HG03280 (cell line): ENCODE measurements around the gene C10orf71.

Source experiments
- ATAC-seq: cut with Tn5 transposase; IDR thresholded peaks from one replicate; pipeline ENCODE4 v1.9.1; 2021; ENCODE audit warnings: mild to moderate bottlenecking, moderate library complexity; ENCODE audit not compliant: unreplicated experiment

Gene C10orf71

DNA sequence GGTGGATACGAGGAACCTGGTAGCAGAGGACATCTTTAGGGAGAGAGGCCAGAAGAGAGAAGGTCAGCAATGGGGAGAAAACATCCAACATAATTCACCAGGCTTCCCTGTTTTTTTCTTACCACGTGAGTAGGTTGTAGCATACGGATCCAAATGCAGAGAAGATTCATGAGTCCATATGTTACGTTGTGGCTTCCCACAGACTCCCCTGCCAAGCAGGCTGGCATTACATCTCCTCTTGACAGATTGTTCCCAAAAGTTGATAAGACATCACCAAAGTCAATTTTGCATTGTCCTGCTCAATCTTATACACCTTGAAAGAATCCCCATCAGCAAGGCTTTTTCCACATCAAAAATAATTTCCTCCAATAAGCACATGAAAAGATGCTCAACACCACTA lies 57.2 kb downstream of the C10orf71 start:
- ATAC-seq: no peak

DNA sequence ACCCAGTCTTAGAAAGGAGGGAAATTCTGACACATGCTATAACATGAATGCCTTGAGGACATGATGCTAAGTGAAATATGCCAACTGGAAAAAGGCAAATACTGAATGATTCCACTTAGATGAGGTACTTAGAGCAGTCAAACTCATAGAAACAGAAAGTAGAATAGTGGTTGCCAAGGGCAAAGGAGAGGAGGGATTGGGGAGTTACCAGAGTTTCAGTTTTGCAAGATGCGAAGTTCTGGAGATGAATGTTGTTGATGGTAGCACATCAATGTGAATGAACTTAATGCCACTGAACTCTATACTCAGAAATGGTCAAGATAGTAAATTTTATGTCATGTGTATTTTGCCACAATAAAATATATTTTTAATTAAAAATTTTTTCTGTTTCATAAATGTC lies 58.0 kb downstream of the C10orf71 start:
- no peak for ATAC-seq

DNA sequence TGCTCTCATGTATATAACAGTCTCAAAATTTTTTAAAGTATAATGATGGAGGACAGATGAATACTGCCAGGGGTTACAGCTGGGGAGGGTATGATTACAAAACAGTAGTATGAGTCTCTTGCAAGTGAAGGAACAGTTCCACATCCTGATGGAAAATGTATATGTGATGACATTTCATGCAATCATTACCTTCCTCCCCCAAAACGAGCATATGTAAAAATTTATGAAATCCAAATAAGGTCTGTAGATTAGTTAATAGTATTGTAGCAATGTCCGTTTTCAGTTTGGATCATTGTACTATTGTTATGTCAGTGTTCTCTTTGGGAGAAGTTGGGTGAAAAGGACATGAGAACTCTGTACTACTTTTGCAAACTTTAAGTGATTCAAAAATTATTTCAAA lies 58.9 kb downstream of the C10orf71 start:
- no peak for ATAC-seq

DNA sequence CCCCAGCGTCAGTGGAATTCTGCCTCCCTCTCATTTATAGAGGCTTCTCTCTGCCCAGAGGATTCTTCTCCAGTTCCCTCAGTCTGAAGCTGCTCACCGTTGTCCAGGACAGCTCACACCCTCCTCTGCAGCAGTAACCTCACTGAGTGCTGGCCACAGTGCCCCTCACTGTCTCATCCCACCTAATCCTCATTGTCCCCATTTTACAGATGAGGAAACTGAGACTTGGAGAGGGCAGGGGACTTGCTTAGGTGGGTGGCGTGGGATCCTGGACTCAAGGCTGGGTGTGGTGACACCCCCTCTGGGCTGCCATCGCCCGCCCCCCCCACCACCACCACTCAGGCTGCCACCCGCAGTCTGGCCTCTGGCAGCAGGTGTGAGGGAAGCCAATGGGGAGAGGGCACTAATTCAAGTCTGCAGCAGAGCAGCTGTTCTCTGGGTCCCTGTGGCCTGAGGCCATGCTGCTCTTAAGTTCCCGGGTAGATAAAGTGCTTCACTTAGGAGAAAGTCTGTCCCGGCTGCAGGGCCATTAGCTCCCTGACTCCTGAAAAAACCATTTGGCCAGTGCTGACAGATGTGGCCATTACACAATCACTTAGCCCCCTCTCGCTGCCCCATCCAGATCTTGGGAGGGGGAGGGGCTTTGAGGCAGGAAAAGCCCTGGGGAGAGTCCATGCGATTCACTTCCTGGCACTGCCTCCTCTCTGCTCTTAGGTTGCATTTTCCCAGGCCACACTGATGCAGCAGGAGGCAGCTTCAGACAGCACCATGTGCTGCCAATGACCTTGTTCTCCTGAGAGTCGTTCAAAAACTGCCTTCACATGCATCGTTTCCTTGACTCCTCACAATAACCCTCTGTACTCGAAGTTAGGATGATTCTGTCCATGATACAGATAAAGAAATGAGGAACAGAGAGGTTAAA lies 60.6 kb downstream of the C10orf71 start:
- ATAC-seq: no peak

DNA sequence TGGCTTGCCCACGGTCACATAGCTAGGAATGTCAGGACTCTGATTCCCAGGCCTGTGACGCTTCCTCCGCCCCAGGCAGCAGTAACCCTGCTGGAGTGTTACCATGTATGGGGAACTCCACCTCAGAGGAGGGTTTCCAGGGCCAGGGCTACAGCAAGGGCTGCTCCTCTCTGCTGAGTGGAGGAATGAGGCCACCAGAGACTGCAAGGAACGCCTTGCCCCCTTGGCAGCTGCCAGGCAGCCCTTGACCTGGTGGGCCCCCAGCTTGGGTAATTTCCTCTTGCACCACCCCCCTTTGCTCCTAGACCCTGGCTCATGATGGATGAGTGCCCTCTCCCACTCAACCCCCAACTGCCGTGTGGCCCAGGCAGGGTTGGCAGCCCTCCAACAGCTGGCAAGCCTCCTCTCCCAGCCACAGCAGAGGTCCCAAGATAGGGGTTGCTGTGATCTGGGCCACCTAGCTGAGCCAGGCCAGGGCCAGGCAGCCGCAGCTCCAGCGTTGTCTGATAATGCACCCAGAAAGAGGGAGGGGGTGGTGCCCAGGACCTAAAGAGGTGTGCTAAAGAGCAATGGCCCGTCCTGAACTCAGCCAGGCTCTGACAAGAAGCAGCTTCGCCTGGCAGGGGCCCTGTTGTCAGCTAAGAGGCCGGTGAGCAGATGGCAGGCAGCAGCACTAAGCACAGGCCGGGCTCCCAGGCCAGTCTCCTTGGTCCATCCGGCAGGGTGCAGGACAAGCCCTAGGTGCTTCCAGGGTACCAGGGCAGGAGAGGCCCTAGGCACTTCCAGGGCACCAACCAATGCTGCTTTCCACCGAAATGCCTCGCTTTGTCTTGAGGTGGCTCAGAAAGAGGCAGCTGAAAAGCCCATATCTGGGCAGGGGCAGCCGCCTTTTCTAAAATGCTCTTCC lies 61.6 kb downstream of the C10orf71 start:
- ATAC-seq: no peak

DNA sequence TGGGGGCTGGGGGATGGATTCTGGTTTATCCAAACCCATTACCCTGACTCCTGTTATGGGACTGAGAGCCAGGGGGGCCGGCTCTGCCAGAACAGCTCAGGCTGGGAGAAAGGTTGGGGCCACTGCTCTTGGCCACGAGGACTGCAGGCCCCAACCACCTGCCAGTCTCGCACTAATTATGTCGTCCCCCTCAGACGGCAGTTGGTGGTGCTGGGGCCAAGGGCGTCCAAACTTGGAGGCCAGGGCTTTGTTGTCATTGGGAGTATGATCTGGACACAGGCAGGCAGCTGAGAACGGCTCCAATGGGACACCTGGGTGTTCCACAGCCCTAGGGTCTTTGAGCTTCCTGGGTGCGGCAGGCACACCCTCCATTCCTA lies 62.2 kb downstream of the C10orf71 start:
- no peak for ATAC-seq

DNA sequence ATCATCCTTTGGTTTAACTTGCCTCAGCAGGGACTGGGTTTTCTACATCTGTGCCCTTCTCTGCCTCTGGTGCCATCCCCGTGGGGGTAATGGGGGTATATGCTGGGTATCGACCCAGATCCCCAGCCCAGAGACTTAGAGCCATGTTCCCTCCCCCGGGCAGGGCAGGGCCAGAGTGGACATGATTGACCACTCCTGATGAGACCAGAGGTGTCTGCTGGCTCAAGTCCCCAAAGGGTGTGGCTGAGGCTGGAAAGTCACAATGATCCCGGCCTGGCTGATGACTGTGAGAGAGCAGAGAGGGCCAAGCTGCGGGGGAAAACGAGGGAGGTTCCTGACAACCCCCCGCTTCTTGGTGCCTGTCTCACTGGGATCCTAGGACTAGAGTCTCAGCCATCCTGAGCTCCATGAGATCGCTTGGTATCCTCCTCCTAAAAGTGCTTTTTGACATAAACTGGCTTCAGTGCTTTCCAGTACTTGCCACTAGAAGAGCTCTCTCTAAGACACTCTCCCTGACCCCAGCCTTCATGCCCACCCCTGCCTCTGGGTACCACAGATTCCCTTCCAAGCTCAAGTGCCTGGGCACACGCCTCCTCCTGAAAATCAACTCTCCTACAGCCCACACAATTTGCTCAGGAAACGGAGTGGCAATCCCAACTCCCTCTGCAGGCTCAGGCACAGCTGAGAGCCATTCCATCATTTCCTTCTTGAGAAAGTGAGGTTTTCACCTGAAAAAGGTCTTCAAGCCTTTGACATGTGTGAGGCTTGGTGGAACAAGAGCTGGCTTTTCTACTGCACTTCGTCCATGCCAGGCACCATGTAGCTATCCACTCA lies 63.0 kb downstream of the C10orf71 start:
- ATAC-seq: no peak

DNA sequence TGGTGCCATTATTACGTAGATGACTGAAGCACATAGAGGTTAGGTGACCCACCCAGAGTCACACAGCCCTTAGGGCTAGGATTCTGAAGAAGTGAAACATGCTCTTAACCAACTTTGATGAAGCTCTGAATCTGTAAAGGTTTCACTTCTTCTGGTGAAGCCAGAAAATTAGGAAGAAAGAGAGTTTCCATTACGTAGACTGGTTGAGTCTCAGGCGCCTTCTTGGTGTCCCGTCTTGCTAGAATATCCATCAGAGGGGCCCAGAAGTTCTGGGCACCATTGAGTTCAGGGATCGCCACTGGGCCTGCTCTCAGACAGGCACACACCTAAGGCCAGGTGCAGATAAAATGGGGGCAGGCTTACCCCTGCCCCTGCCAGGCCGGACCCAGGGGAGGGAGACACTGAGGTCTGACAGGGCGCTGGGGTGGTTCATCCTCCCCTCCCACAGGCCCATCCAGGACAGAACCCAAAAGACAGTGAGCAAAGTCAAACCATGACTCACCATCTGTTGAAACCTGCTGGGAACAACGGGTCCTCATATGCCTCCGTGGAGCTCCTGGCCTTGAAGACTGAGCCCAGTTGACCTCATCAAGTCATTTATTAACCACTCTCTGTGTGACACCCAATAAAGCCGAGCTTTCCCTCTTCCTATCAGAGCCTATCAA lies 63.8 kb downstream of the C10orf71 start:
- peak; percentile 88 for ATAC-seq

DNA sequence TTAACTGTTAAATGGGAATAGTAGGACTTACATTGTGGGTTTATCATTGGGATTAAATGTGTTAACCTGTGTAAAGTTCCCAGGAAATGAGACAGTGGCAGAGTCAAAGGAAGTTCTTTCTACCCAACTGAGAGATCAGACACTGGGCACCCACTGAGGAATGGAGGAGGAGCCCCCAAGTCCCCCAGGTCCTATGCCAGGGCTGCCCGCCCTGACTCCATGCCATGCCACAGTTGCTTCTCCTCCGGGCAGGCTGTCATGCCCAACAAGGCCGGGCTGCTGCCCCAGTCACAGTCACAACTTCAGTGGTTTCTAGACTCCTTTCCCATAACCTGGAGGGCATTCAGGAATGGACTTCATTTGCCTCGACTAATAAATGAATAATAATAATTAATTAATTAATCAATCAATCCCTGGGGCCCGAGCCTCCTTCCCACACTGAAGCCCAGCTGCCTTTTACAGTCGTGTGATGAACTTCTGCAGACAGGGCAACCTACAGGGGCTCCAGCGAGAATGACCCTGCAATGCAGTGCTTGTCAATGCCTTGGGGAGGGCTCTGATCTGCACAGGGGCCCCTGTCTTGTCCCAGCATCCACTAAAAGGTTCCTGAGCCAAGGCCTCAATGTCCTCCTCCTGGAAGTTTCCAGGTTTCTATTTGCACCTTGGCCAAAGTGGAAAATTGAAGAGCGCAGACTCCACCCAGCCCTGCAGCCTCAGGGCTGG lies 64.5 kb downstream of the C10orf71 start:
- ATAC-seq: no peak

DNA sequence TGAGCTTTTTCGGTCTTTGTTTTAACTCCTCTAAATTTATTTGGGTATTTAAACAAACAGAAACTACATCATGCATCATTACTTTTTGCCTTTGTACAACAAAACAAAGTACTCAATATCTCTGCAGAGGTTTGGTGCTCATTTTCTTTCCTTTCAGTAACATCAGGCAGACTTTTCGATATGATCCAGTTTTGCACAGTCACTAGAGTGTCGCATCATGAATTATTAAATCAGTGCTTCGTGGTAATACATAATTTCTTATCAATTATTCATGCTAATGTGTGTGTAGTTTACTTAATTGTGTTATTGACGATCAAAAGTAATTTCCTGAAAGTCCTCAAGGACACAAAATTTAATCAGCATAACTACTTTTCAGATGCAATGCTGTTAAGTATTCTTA lies 65.1 kb downstream of the C10orf71 start:
- ATAC-seq: no peak

DNA sequence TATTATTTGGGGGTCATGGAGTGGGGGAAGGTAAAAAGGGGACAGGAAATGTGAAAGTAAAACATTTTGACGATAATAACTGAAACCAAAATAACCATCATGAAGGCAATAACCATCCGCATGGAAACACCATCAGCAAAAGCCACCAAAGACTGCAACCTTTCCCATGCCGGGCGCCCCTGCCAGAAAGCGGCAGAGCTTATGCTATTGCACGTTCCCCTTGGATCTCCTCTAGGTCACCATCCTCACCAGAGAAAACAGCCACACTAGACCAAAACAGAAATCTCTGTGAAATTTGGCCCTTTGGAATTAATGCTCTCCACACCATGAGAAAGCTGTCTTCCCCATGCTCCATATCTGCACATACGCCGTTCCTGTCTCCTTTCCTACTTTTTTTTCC lies 65.8 kb downstream of the C10orf71 start:
- ATAC-seq: no peak

DNA sequence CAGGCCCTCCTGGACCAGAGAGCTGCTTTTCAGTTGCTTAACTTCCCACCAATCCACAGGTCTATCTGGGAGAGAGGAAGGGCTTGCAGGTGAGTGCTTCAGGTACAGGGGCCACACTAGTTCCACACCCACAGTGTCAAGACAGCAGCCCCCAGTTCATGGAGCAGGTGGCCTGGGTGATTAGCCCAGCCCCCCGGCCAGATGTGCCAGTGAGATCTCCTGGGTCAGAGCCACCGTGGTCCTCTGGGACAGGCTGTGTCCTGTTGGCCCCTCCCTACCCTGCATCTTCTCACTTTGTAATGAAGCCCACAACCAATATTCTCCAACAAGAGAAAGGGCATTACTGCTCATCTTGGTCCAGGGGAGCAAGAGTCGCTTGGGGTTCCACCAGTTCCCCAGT lies 66.3 kb downstream of the C10orf71 start:
- ATAC-seq: no peak

DNA sequence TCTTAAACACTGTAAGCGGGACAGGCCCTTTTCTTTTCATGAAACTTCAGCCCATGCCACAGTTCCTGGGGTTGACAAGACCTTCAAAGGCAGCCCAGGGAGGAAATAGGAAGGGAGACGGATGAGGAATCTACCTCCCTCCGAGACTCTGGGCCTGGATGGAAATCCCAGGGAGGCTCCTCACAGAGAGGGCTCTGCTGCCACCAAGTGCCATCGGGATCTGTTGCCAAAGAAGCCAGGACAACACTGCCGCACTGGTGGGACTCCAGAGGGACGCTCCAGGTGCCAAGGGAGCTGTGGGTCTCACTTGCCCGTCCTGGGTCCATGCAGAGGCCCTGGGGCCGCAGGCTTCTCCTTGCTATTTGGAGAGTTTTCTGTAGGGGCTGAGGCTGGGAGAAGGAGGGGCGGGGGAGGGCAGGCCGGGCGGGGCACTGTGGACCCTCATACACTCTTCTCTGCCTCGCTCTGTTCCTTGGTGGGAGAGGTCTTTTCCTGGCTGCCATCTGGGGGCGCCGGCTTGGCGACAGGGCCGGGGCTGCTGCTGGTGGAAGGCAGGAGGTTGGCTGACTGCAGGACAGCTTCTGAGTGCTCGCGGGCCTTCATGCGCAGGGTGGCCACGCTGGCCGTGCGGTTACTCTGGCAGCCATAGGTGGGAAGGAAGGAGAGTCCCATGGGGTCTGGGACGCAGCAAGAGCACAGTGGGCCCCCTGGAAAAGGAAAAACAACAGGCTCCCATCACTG lies 66.9 kb downstream of the C10orf71 start:
- ATAC-seq: no peak

DNA sequence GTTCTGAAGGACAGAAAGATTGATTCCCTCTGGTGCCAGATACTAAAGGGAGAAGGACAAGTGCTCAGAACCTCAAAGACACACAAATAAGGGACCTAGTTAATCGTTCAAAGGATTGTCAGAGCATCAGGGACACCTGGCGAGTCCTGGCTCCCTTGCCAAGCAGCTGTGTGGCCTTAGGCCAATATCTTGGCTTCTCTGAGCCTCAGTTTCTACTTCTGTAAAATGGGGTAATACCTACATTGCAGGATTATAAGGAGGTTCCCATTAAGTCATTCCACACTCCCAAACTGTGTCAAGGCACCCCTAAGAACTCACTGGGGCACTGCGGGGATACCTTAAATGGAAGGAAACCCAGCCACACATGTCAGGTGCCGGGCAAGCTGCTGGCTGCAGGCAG lies 67.5 kb downstream of the C10orf71 start:
- ATAC-seq: no peak

DNA sequence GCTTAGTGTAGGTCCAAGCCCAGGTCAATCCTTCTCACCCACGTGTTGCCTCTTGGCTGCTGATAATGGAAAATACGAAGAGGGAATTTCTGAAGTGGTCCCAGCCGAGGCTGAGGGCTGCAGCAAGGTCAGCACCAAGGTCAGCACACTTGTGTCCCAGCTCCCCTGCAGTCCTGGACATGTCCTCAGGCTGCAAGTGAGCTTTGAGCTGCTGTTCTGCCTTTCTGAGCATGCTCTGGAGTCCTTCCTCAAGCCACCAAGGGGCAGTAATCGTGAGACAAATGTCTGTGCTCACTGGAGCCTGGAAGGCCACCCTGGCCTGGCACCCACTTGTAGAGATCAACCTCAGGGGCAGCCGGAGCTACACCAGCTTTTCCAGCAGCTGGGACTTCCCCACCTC lies 68.6 kb downstream of the C10orf71 start:
- ATAC-seq: no peak

DNA sequence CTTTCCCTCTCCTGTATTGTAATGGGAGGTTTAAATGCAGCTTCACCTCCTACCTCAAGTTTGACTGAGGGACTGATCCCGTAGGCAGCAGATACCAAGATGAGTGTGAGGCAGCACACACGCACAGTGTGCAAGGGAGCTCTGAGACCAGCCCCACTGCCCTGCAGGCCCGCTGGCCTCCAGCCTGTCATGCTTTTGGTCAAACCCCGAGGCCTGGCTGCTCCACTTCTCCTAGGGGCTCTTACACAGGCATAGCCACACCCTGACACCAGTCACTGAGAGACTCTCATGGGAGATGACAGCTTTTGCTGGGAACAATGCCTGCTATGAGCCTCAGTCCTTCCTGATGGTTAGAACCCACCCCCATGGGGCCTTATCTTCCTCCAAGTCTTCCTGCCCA lies 69.3 kb downstream of the C10orf71 start:
- ATAC-seq: no peak

DNA sequence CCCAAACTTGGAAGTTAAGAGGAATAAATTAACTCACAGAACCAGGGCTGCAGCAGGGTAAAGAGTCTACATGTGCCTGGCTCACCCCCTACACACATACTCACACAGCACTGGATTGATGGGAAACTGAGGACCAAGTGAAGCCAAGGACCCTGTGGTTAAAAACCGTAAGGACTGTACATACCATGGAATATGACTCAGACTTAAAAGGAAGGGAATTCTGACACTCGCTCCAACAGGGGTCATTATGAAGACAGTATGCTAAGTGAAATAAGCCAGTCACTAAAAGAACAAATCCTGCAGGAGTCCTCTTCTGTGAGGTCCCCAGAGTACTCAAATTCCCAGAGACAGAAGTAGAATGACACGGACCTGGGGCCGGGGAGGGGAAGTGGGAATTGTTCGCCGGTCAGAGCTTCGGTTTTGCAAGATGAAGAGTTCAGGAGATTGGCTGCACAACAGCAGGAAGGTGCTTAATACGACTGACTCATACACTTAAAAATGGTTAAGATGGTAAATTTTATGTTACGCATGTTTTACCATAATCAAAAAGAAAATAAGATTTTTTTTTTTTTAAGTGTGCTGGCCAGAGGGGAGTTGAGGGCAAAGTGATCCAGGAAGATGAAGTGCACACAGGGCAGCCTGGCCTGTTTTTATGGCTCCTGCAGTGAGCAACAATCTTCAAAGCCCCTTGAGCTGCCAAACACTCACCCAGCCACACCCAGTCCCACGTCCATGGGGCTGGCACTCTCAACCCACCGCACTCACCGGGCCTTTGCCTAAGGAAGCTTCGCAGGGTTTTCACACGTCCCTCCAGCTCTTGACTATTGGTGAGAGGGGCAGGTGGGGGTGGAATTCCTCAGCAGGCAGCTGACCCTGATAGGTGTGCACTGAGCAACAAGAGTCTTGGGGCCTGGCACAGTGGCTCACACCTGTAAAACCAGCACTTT lies 70.5 kb downstream of the C10orf71 start:
- ATAC-seq: no peak
